ENCODE data around the gene TCERG1L. TPM values are rescaled to one million over a fixed set of nuclear protein-coding genes. Genes with fewer than 3 reads are reported as not detected.

The TCERG1L gene
- total and polyA plus RNA-seq, 10 donors, result 0.03 to 1.2 (median 0.30) TPM; not detected in 3

DNA sequence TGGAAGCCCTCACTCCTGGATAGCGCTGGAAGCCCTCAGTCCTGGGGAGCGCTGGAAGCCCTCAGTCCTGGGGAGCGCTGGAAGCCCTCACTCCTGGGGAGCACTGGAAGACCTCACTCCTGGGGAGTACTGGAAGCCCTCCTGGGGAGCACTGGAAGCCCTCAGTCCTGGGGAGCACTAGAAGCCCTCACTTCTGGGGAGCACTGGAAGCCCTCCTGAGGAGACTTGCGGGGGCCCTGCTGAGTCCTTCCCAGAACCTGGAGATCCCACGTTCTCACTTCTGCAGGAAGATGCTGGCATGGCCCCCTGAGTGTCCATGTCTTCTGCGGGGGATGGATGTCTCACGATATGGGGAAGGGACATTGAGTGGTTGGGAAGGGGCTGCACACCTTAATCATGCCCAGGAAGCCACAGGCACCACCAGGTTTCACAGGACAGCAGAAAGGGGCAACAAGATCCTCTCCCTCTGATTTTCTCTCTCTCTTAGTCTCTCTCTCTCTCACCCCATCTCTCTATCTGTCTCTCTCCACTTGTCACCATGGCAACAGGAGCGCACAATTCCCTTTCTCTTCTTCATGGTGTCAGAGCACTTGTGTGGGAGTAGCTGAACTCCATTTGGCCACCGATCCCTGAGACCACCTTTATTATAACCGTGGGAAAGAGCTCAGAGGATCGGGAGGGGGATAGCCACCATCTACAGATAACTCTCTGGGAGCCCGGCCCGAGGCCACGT is 267.0 kb downstream of the TCERG1L start:
- no peak overlapping the region for H3K27ac ChIP-seq
- no peak for TF ChIP-seq POLR2A (IDR thresholded peaks at IDR 0.05)
- TF ChIP-seq, protein P1, sequence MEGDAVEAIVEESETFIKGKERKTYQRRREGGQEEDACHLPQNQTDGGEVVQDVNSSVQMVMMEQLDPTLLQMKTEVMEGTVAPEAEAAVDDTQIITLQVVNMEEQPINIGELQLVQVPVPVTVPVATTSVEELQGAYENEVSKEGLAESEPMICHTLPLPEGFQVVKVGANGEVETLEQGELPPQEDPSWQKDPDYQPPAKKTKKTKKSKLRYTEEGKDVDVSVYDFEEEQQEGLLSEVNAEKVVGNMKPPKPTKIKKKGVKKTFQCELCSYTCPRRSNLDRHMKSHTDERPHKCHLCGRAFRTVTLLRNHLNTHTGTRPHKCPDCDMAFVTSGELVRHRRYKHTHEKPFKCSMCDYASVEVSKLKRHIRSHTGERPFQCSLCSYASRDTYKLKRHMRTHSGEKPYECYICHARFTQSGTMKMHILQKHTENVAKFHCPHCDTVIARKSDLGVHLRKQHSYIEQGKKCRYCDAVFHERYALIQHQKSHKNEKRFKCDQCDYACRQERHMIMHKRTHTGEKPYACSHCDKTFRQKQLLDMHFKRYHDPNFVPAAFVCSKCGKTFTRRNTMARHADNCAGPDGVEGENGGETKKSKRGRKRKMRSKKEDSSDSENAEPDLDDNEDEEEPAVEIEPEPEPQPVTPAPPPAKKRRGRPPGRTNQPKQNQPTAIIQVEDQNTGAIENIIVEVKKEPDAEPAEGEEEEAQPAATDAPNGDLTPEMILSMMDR (IDR thresholded peaks at IDR 0.05 in 8 of 11, conservative IDR thresholded peaks at IDR 0.05 in 3 of 11), result no peak
- WGBS, 5 donors, result 76 to 85% (median 83%) methylated on average over 12 to 14 of the region's 14 CpGs
- H3K9me3 ChIP-seq, result peaks cover 0 to 19% (median 2%) of the 10 kb centered on the region in 8 donors
- no peaks in the 10 kb centered on the region for H3K27me3 ChIP-seq (replicated peaks in 1 of 7)
- no peaks in the 10 kb centered on the region for H3K36me3 ChIP-seq
- H3K4me1 ChIP-seq, result no peaks in the 10 kb centered on the region
- intact Hi-C loops (cut with DNase I; ENCODE audit: low total_unique reads), result no loop called here
- no peak overlapping the region for H3K4me3 ChIP-seq
- peak; percentile 64 for DNase-seq

DNA sequence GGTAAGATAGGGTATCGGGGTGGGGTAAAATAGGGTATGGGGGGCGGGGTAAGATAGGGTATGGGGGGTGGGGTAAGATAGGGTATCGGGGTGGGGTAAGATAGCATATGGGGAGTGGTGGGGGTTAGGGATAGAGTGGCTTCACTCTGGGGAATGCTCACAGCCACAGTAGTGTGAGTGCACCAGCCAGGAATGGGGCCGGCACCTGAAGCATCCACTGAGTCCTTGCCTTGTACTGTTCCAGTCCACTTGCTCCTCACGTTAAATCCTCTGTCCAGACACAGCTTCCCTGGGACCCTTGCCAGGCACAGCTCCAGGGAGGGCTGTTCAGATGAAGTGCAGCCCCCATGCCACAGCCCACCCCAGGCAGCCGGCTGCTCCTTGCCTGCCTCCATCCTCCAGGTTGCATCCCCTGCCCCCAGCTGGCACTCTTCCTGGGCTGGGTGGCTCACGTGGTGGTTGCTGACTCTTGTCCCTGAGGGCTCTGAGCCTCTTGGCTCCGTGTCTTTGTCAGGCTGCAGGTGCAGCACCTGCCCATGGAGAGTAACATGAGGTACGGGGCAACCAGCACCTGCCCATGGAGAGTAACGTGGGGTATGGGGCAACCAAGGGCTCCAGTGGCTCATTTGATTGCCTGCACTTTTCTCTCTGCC is 268.4 kb downstream of the TCERG1L start:
- intact Hi-C loops (cut with DNase I; ENCODE audit: low total_unique reads), result no loop called here
- no peak overlapping the region for H3K4me3 ChIP-seq
- TF ChIP-seq, protein P1 (IDR thresholded peaks at IDR 0.05 in 8 of 11, conservative IDR thresholded peaks at IDR 0.05 in 3 of 11), result no peak
- TF ChIP-seq POLR2AphosphoS5 (IDR thresholded peaks at IDR 0.05) (no peak), POLR2A (IDR thresholded peaks at IDR 0.05) (no peak)
- no peaks in the 10 kb centered on the region for H3K4me1 ChIP-seq
- WGBS, 5 donors, result 57 to 84% (median 67%) methylated on average over 4 to 9 of the region's 10 CpGs
- H3K9me3 ChIP-seq, result peaks cover 0 to 21% (median 2%) of the 10 kb centered on the region in 8 donors
- H3K36me3 ChIP-seq, result no peaks in the 10 kb centered on the region
- DNase-seq, result peak; percentile 43
- no peaks in the 10 kb centered on the region for H3K27me3 ChIP-seq (replicated peaks in 1 of 7)
- H3K27ac ChIP-seq, result no peak overlapping the region
